OCI-LY1 (cell line): ENCODE results near the gene UBE2G1.

ENCODE experiments used
- H2AFZ ChIP-seq: fragments of 200-600 bp; sonication (generic), shearing (Covaris generic); 2 replicates; pipeline ENCODE4 v1.6.0; 2014; ENCODE audit warnings: antibody characterized with exemption, mild to moderate bottlenecking, low read length
- H3F3A ChIP-seq: fragments of 200-600 bp; sonication (generic), shearing (Covaris generic); 2 replicates; pipeline ENCODE4 v1.6.0; 2014; ENCODE audit warnings: mild to moderate bottlenecking, antibody characterized with exemption, low read length, moderate library complexity; ENCODE audit not compliant: insufficient read depth
- H3K27ac ChIP-seq: fragments of 200-600 bp; sonication (generic); 2 replicates; pipeline ENCODE4 v1.5.1; 2014; ENCODE audit warnings: low read length, mixed run types, mild to moderate bottlenecking, low read depth; ENCODE audit not compliant: poor library complexity, severe bottlenecking
- H3K27me3 ChIP-seq: fragments of 200-600 bp; sonication (generic); 2 replicates; pipeline ENCODE4 v1.6.0; 2014; ENCODE audit warnings: antibody characterized with exemption, mild to moderate bottlenecking, low read length, moderate library complexity; ENCODE audit not compliant: insufficient read depth
- H3K36me3 ChIP-seq: fragments of 200-600 bp; sonication (generic); 2 replicates; pipeline ENCODE4 v1.6.1; 2014; ENCODE audit warnings: mild to moderate bottlenecking, antibody characterized with exemption, low read length, moderate library complexity, mixed read lengths; ENCODE audit not compliant: insufficient read depth
- H3K4me1 ChIP-seq: fragments of 200-600 bp; sonication (generic); 2 replicates; pipeline ENCODE4 v1.5.1; 2014; ENCODE audit warnings: mild to moderate bottlenecking, low read length, moderate library complexity; ENCODE audit not compliant: insufficient read depth, severe bottlenecking
- H3K4me2 ChIP-seq: fragments of 200-600 bp; sonication (generic), shearing (Covaris generic); 2 replicates; pipeline ENCODE4 v1.6.1; 2014; ENCODE audit warnings: low read length
- H3K4me3 ChIP-seq: fragments of 200-600 bp; sonication (generic); 2 replicates; pipeline ENCODE4 v1.5.1; 2014; ENCODE audit warnings: low read length, low read depth, mild to moderate bottlenecking, mixed read lengths; ENCODE audit not compliant: poor library complexity, severe bottlenecking
- H3K79me2 ChIP-seq: fragments of 200-600 bp; shearing (Covaris generic); 2 replicates; pipeline ENCODE4 v1.6.1; 2016; ENCODE audit warnings: mixed run types, low read length, mixed read lengths; ENCODE audit not compliant: insufficient read depth
- H3K9ac ChIP-seq: fragments of 200-600 bp; sonication (generic), shearing (Covaris generic); 2 replicates; pipeline ENCODE4 v1.6.1; 2014; ENCODE audit warnings: mild to moderate bottlenecking, low read length, mixed read lengths
- H3K9me2 ChIP-seq: fragments of 200-600 bp; sonication (generic), shearing (Covaris generic); 2 replicates; pipeline ENCODE4 v1.6.1; 2014; ENCODE audit warnings: low read depth, mild to moderate bottlenecking, low read length, mixed read lengths
- H3K9me3 ChIP-seq: fragments of 200-600 bp; shearing (Covaris generic); 2 replicates; pipeline ENCODE4 v1.6.1; 2014; ENCODE audit warnings: low read length, mixed read lengths
- H4K20me1 ChIP-seq: fragments of 200-600 bp; sonication (generic), shearing (Covaris generic); 2 replicates; pipeline ENCODE4 v1.6.0; 2016; ENCODE audit warnings: mild to moderate bottlenecking, low read length; ENCODE audit not compliant: insufficient read depth
- CTCF ChIP-seq: fragments of 200-600 bp; sonication (generic), shearing (Covaris generic); IDR thresholded peaks from 2 replicates; pipeline ENCODE4 v1.5.1; 2017; ENCODE audit warnings: mild to moderate bottlenecking, antibody characterized with exemption, low read length, moderate library complexity, mixed read lengths
- EZH2 ChIP-seq: fragments of 200-600 bp; sonication (generic), shearing (Covaris generic); IDR thresholded peaks from 2 replicates; pipeline ENCODE4 v1.8.0; 2017; ENCODE audit warnings: borderline replicate concordance, mixed run types, mild to moderate bottlenecking, antibody characterized with exemption, low read length, moderate library complexity, mixed read lengths

The UBE2G1 gene

DNA sequence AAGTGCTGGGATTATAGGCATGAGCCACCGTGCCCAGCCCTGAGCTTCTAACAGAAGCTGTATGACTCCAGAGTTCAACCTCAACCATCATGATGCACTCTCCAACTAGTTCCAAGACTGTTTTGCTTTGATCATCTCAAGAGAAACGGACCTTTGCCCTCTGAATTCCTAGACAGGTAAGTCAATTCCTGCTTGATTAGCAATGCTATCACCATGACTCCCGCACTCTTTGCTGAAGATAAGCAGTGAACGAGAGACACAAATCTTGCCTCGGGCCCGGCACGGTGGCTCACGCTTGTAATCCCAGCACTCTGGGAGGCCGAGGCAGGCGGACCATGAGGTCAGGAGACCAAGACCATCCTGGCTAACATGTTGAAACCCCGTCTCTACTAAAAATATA is 124.9 kb downstream of the UBE2G1 start:
- Histone ChIP-seq H4K20me1 (no peaks in the 10 kb centered on the region), H3K27me3 (no peaks in the 10 kb centered on the region), H3K9ac (no peak overlapping the region), H3K4me2 (no peak overlapping the region), H2AFZ (no peak overlapping the region), H3F3A (no peaks in the 10 kb centered on the region), H3K27ac (no peak overlapping the region), H3K4me1 (no peaks in the 10 kb centered on the region), H3K9me2 (no peaks in the 10 kb centered on the region), H3K79me2 (peaks cover 12% of the 10 kb centered on the region), H3K4me3 (no peak overlapping the region), H3K9me3 (no peaks in the 10 kb centered on the region), H3K36me3 (peaks cover 45% of the 10 kb centered on the region)
- TF ChIP-seq CTCF = no peak
- TF ChIP-seq EZH2 = no peak

DNA sequence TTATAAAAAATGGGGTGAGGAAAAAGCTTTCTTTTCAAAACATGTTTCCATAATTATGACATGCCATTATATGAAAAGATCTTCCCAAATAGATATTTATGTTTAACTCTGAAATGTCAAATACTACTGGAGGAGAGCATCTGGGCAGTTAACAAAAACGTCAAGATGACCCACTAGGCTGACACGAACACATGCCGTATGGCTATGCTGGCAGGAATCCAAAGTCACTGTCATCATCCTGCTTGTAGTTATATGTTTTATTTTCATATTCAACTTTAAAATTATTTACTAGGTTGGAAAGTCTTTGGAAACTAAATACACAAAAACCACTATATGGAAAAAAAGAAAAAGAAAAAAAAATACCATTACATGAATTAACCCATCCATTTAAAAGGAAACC is 130.0 kb downstream of the UBE2G1 start:
- no peak for TF ChIP-seq EZH2
- no peak for TF ChIP-seq CTCF
- no peaks in the 10 kb centered on the region for H3K4me1 ChIP-seq
- no peaks in the 10 kb centered on the region for H3K9me3 ChIP-seq
- H3K9me2 ChIP-seq = no peaks in the 10 kb centered on the region
- H3K36me3 ChIP-seq = peaks cover 82% of the 10 kb centered on the region
- no peak overlapping the region for H3K4me3 ChIP-seq
- H3K27me3 ChIP-seq = no peaks in the 10 kb centered on the region
- H3F3A ChIP-seq = no peaks in the 10 kb centered on the region
- no peak overlapping the region for H3K4me2 ChIP-seq
- H2AFZ ChIP-seq = no peak overlapping the region
- no peak overlapping the region for H3K9ac ChIP-seq
- no peaks in the 10 kb centered on the region for H4K20me1 ChIP-seq
- no peaks in the 10 kb centered on the region for H3K79me2 ChIP-seq
- no peak overlapping the region for H3K27ac ChIP-seq

DNA sequence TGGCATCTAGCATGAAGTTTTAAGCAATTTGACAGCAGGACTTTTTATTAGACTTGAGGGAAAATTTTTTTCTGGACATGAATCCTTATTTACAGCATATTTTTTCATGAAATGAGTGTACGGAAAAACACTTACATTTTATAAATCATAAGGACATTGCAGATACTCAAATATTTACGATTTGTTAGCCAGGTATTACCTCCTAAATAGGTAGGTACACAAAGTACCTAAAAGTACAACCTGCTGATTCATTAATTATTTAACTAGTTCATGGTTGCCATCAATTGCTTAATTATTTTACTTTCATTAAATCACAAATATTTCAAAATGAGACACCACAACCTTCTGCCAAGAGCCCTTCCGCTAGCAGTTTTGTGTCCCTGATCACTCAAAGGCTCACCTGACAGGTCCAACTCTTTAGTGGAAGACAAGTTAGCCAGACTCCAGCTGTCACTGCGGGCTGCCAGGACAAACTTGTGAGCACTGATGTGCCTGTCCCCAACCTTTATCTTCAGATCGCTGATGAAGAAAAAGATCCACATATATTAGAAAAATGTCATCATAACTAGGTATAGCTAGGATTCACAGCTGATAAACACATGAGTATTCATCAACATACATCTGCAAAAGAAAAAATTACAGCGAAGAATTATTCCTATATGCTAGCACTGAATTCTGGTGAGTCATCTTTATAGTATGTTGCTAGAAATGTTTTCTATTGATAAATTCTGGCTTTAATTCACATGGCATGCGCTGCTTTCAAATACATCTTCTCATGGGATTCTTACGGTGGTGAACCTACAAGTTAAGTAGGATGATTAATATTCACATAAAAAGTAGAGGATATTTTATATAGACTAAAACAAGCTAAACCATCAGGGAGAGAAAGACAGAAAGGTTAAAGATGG is 130.8 kb downstream of the UBE2G1 start:
- Histone ChIP-seq H3K4me2 (no peak overlapping the region), H3K9me2 (no peaks in the 10 kb centered on the region), H3K79me2 (no peaks in the 10 kb centered on the region), H2AFZ (no peak overlapping the region), H3K27me3 (no peaks in the 10 kb centered on the region), H3K9me3 (no peaks in the 10 kb centered on the region), H3K36me3 (peaks cover 83% of the 10 kb centered on the region), H3F3A (no peaks in the 10 kb centered on the region), H4K20me1 (no peaks in the 10 kb centered on the region), H3K4me3 (no peak overlapping the region), H3K4me1 (no peaks in the 10 kb centered on the region), H3K9ac (no peak overlapping the region), H3K27ac (no peak overlapping the region)
- TF ChIP-seq CTCF (no peak), EZH2 (no peak)
